ENCODE data around the gene PORCN. TPM values are rescaled to one million over a fixed set of nuclear protein-coding genes. Genes with fewer than 3 reads are reported as not detected.

PORCN gene
- total and polyA plus RNA-seq, 10 donors: 5.0 to 20.8 (median 11.4) TPM

- TF ChIP-seq POLR2A (IDR thresholded peaks at IDR 0.05) (no peak), CTCF (IDR thresholded peaks at IDR 0.05 in 8 of 11, conservative IDR thresholded peaks at IDR 0.05 in 3 of 11) (no peak), POLR2AphosphoS5 (IDR thresholded peaks at IDR 0.05) (no peak)
- WGBS, 5 donors: 56 to 87% (median 62%) methylated on average over 3 to 9 of the region's 9 CpGs
- Histone ChIP-seq H3K9me3 (no peaks in the 10 kb centered on the region), H3K4me1 (peaks cover 0 to 35% (median 11%) of the 10 kb centered on the region in 6 donors), H3K36me3 (peaks cover 0 to 8% (median 0%) of the 10 kb centered on the region in 6 donors), H3K4me3 (no peak overlapping the region), H3K27ac (no peak overlapping the region), H3K27me3 (replicated peaks in 1 of 7) (no peaks in the 10 kb centered on the region)
- intact Hi-C loops (cut with DNase I; ENCODE audit: low total_unique reads): loop anchor here (10.0 kb wide), 1 partner anchor 389 kb away; no protein-coding TSS in a partner anchor
- DNase-seq: no peak
These were observed 35.1 kb upstream of the PORCN start for GRCh38 chrX:48473704-48473990.

GRCh38 chrX:48474127-48474526 lies 34.7 kb upstream of the PORCN start:
- Histone ChIP-seq H3K4me3 (no peak overlapping the region), H3K4me1 (peaks cover 0 to 30% (median 11%) of the 10 kb centered on the region in 6 donors), H3K9me3 (no peaks in the 10 kb centered on the region), H3K36me3 (peaks cover 0 to 13% (median 0%) of the 10 kb centered on the region in 6 donors), H3K27me3 (replicated peaks in 1 of 7) (no peaks in the 10 kb centered on the region), H3K27ac (no peak overlapping the region)
- 70 to 76% (median 72%) methylated on average over 10 of the region's 10 CpGs for WGBS, 5 donors
- DNase-seq: no peak
- TF ChIP-seq POLR2AphosphoS5 (IDR thresholded peaks at IDR 0.05) (no peak), POLR2A (IDR thresholded peaks at IDR 0.05) (no peak), CTCF (IDR thresholded peaks at IDR 0.05 in 8 of 11, conservative IDR thresholded peaks at IDR 0.05 in 3 of 11) (no peak)
- intact Hi-C loops (cut with DNase I; ENCODE audit: low total_unique reads): loop anchor here (10.0 kb wide), 1 partner anchor 389 kb away; no protein-coding TSS in a partner anchor

GRCh38 chrX:48474581-48474980 lies 34.2 kb upstream of the PORCN start:
- peaks cover 0 to 27% (median 11%) of the 10 kb centered on the region in 6 donors for H3K4me1 ChIP-seq
- no peaks in the 10 kb centered on the region for H3K27me3 ChIP-seq (replicated peaks in 1 of 7)
- H3K4me3 ChIP-seq: no peak overlapping the region
- peaks cover 0 to 17% (median 0%) of the 10 kb centered on the region in 6 donors for H3K36me3 ChIP-seq
- WGBS, 5 donors: 86 to 92% (median 91%) methylated on average over 6 of the region's 6 CpGs
- H3K9me3 ChIP-seq: no peaks in the 10 kb centered on the region
- DNase-seq: no peak
- H3K27ac ChIP-seq: no peak overlapping the region
- no peak for TF ChIP-seq CTCF (IDR thresholded peaks at IDR 0.05 in 8 of 11, conservative IDR thresholded peaks at IDR 0.05 in 3 of 11)
- no peak for TF ChIP-seq POLR2A (IDR thresholded peaks at IDR 0.05)
- no peak for TF ChIP-seq POLR2AphosphoS5 (IDR thresholded peaks at IDR 0.05)
- intact Hi-C loops (cut with DNase I; ENCODE audit: low total_unique reads): loop anchor here (10.0 kb wide), 1 partner anchor 390 kb away; no protein-coding TSS in a partner anchor

GRCh38 chrX:48475296-48475695 lies 33.5 kb upstream of the PORCN start:
- TF ChIP-seq CTCF (IDR thresholded peaks at IDR 0.05 in 8 of 11, conservative IDR thresholded peaks at IDR 0.05 in 3 of 11): no peak
- TF ChIP-seq POLR2AphosphoS5 (IDR thresholded peaks at IDR 0.05): no peak
- TF ChIP-seq POLR2A (IDR thresholded peaks at IDR 0.05): no peak
- H3K4me1 ChIP-seq: peaks cover 0 to 26% (median 11%) of the 10 kb centered on the region in 6 donors
- H3K27me3 ChIP-seq (replicated peaks in 1 of 7): no peaks in the 10 kb centered on the region
- peak overlapping the region; percentile 31 to 73 (median 54) for H3K4me3 ChIP-seq
- H3K27ac ChIP-seq: peak overlapping the region in 7 of 8 donors; percentile 74 to 90 (median 86)
- peaks cover 0 to 22% (median 0%) of the 10 kb centered on the region in 6 donors for H3K36me3 ChIP-seq
- 0 to 32% (median 0%) methylated on average over 5 of the region's 5 CpGs for WGBS, 5 donors
- intact Hi-C loops (cut with DNase I; ENCODE audit: low total_unique reads): loop anchor here (10.0 kb wide), 1 partner anchor 390 kb away; no protein-coding TSS in a partner anchor
- no peak for DNase-seq
- no peaks in the 10 kb centered on the region for H3K9me3 ChIP-seq
